Activated T-cell treated with anti-CD3 and anti-CD28 coated beads, Interleukin-2, amount 50 U/mL, for 4 hours (primary cell): ENCODE results near the gene RPS28. TPM values are rescaled to one million over a fixed set of nuclear protein-coding genes. Genes with fewer than 3 reads are reported as not detected.
"Not testable (repeated sequence)": the region's sequence is repeated elsewhere in the genome, so short reads cannot be mapped to it uniquely, and the experiment has no call there.

Source experiments
- ATAC-seq, 2 donors: fragments of 200-7000 bp; cut with Tn5 transposase; one replicate each; pipeline ENCODE4 v1.10.0; 2021
- DNase-seq: peaks from one replicate; pipeline ENCODE4 v3.0.0-alpha.2; 2020
- H3K27me3 Mint-ChIP-seq: one replicate; pipeline ENCODE4 v1.8.0; 2021; ENCODE audit warnings: low read depth, mixed read lengths
- H3K36me3 Mint-ChIP-seq: one replicate; pipeline ENCODE4 v1.8.0; 2022; ENCODE audit warnings: mixed read lengths; ENCODE audit not compliant: insufficient read depth
- H3K4me1 Mint-ChIP-seq: one replicate; pipeline ENCODE4 v1.8.0; 2021; ENCODE audit warnings: low read depth, mixed read lengths
- H3K4me3 Mint-ChIP-seq: one replicate; pipeline ENCODE4 v1.8.0; 2021; ENCODE audit warnings: mild to moderate bottlenecking, moderate library complexity, mixed read lengths
- H3K9me3 Mint-ChIP-seq: one replicate; pipeline ENCODE4 v1.8.0; 2021; ENCODE audit warnings: mixed read lengths
- total RNA-seq, 3 donors: library from RNA; stranded (reverse); gene quantifications; one replicate each; pipeline ENCODE4 v1.2.1, GENCODE V29; 2021

RPS28 gene
- total RNA-seq, 3 donors from 2014 or later = 2,484 to 2,756 (median 2,693) TPM

- H3K36me3 Mint-ChIP-seq = no peaks in the 10 kb centered on the region
- no peaks in the 10 kb centered on the region for H3K9me3 Mint-ChIP-seq
- H3K4me3 Mint-ChIP-seq = peak within 1 kb of the TSS; percentile 74
- DNase-seq (peak; percentile 88), ATAC-seq (peak; percentile 100)
- peaks cover 8% of the 10 kb centered on the region for H3K4me1 Mint-ChIP-seq
- peaks cover 14% of the 10 kb centered on the region for H3K27me3 Mint-ChIP-seq
These were observed 21.6 kb downstream of the RPS28 start, which contains the start of gene KANK3 for GRCh38 chr19:8342684-8343482. KANK3 (minus strand) TSS chr19:8343262; CDS start chr19:8337828, 5,434 bp downstream.

GRCh38 chr19:8343483-8343844 lies 22.2 kb downstream of the RPS28 start:
- no peaks in the 10 kb centered on the region for H3K36me3 Mint-ChIP-seq
- H3K9me3 Mint-ChIP-seq = no peaks in the 10 kb centered on the region
- no peak for DNase-seq
- H3K4me1 Mint-ChIP-seq = peaks cover 8% of the 10 kb centered on the region
- peak overlapping the region; percentile 74 for H3K4me3 Mint-ChIP-seq
- peaks cover 9% of the 10 kb centered on the region for H3K27me3 Mint-ChIP-seq
- peak in 1 of 2 donors; percentile 4 for ATAC-seq

GRCh38 chr19:8349629-8350372 lies 28.5 kb downstream of the RPS28 start:
- not testable (repeated sequence) for H3K4me1 Mint-ChIP-seq, H3K9me3 Mint-ChIP-seq, H3K36me3 Mint-ChIP-seq, DNase-seq, ATAC-seq, H3K4me3 Mint-ChIP-seq
- H3K27me3 Mint-ChIP-seq = peaks cover 23% of the 10 kb centered on the region

GRCh38 chr19:8352134-8352827 lies 31.0 kb downstream of the RPS28 start:
- DNase-seq = no peak
- ATAC-seq = no peak
- Mint-ChIP-seq H3K4me1 (peaks cover 1% of the 10 kb centered on the region), H3K36me3 (no peaks in the 10 kb centered on the region), H3K4me3 (no peak overlapping the region), H3K27me3 (peaks cover 21% of the 10 kb centered on the region), H3K9me3 (no peaks in the 10 kb centered on the region)

- H3K4me3 Mint-ChIP-seq, H3K4me1 Mint-ChIP-seq, DNase-seq, H3K9me3 Mint-ChIP-seq, ATAC-seq, H3K36me3 Mint-ChIP-seq: not testable (repeated sequence)
- peaks cover 21% of the 10 kb centered on the region for H3K27me3 Mint-ChIP-seq
These were observed 31.5 kb downstream of the RPS28 start for GRCh38 chr19:8352845-8353244.

- Mint-ChIP-seq H3K4me1 (peaks cover 1% of the 10 kb centered on the region), H3K9me3 (no peaks in the 10 kb centered on the region), H3K4me3 (no peak overlapping the region), H3K27me3 (peaks cover 18% of the 10 kb centered on the region), H3K36me3 (no peaks in the 10 kb centered on the region)
- ATAC-seq = no peak
- no peak for DNase-seq
These were observed 34.5 kb downstream of the RPS28 start for GRCh38 chr19:8355631-8356402.

GRCh38 chr19:8357007-8357521 lies 35.8 kb downstream of the RPS28 start:
- Mint-ChIP-seq H3K9me3 (no peaks in the 10 kb centered on the region), H3K36me3 (no peaks in the 10 kb centered on the region), H3K4me1 (peaks cover 1% of the 10 kb centered on the region), H3K4me3 (no peak overlapping the region), H3K27me3 (peaks cover 14% of the 10 kb centered on the region)
- ATAC-seq (no peak), DNase-seq (no peak)

GRCh38 chr19:8358948-8359347 lies 37.7 kb downstream of the RPS28 start:
- Mint-ChIP-seq H3K9me3 (no peaks in the 10 kb centered on the region), H3K36me3 (no peaks in the 10 kb centered on the region), H3K4me3 (no peak overlapping the region), H3K27me3 (peaks cover 21% of the 10 kb centered on the region), H3K4me1 (peaks cover 6% of the 10 kb centered on the region)
- ATAC-seq (no peak), DNase-seq (no peak)

- no peak overlapping the region for H3K4me3 Mint-ChIP-seq
- H3K27me3 Mint-ChIP-seq = peaks cover 28% of the 10 kb centered on the region
- no peaks in the 10 kb centered on the region for H3K36me3 Mint-ChIP-seq
- H3K4me1 Mint-ChIP-seq = peaks cover 9% of the 10 kb centered on the region
- no peak for ATAC-seq
- DNase-seq = no peak
- H3K9me3 Mint-ChIP-seq = no peaks in the 10 kb centered on the region
These were observed 38.9 kb downstream of the RPS28 start for GRCh38 chr19:8360196-8360595.

GRCh38 chr19:8361921-8362793 lies 40.9 kb downstream of the RPS28 start:
- Mint-ChIP-seq H3K4me1 (peaks cover 9% of the 10 kb centered on the region), H3K4me3 (no peak overlapping the region), H3K27me3 (peaks cover 44% of the 10 kb centered on the region), H3K36me3 (no peaks in the 10 kb centered on the region), H3K9me3 (no peaks in the 10 kb centered on the region)
- DNase-seq (no peak), ATAC-seq (peak in 1 of 2 donors; percentile 39)

- Mint-ChIP-seq H3K27me3 (peaks cover 60% of the 10 kb centered on the region), H3K36me3 (no peaks in the 10 kb centered on the region), H3K4me1 (peaks cover 10% of the 10 kb centered on the region), H3K9me3 (no peaks in the 10 kb centered on the region), H3K4me3 (peak within 1 kb of the TSS; percentile 79)
- peak; percentile 75 to 78 for ATAC-seq
- peak; percentile 59 for DNase-seq
These were observed 42.8 kb downstream of the RPS28 start, which contains the start of gene ANGPTL4 for GRCh38 chr19:8363803-8364771. ANGPTL4 (plus strand) TSS chr19:8364155; CDS start chr19:8364322, 167 bp downstream.

- no peaks in the 10 kb centered on the region for H3K9me3 Mint-ChIP-seq
- peaks cover 10% of the 10 kb centered on the region for H3K4me1 Mint-ChIP-seq
- DNase-seq (no peak), ATAC-seq (no peak)
- no peaks in the 10 kb centered on the region for H3K36me3 Mint-ChIP-seq
- peaks cover 58% of the 10 kb centered on the region for H3K27me3 Mint-ChIP-seq
- H3K4me3 Mint-ChIP-seq = no peak overlapping the region
These were observed 44.9 kb downstream of the RPS28 start for GRCh38 chr19:8366121-8366581.
